Astrocyte (in vitro differentiated cells and primary cell): ENCODE results near the gene IRF4. TPM values are rescaled to one million over a fixed set of nuclear protein-coding genes. Genes with fewer than 3 reads are reported as not detected.

Experiments used
- DNase-seq: peaks from one replicate; pipeline ENCODE4 v3.0.0-alpha.2; 2010; ENCODE audit warnings: low read depth
- FAIRE-seq: peaks from 2 replicates; lab custom pipeline; 2011; peaks lifted over from hg19 to GRCh38; lab: Jason Lieb, UNC
- H2AFZ ChIP-seq: 2 replicates; pipeline ENCODE4 v1.6.0; 2012; ENCODE audit warnings: low read depth, low read length, inconsistent platforms
- H3K27ac ChIP-seq: 2 replicates; pipeline ENCODE4 v1.5.1; 2011; ENCODE audit warnings: low read depth, low read length, inconsistent platforms
- H3K27me3 ChIP-seq: 2 replicates; pipeline ENCODE4 v1.6.0; 2011; ENCODE audit warnings: low read length, inconsistent platforms; ENCODE audit not compliant: insufficient read depth
- H3K36me3 ChIP-seq: 2 replicates; pipeline ENCODE4 v1.5.1; 2011; ENCODE audit warnings: low read length, inconsistent platforms; ENCODE audit not compliant: insufficient read depth
- H3K4me1 ChIP-seq: 2 replicates; pipeline ENCODE4 v1.5.1; 2011; ENCODE audit warnings: low read length, inconsistent platforms; ENCODE audit not compliant: insufficient read depth
- H3K4me2 ChIP-seq: 2 replicates; pipeline ENCODE4 v1.6.0; 2012; ENCODE audit warnings: low read length, inconsistent platforms
- H3K4me3 ChIP-seq: 2 replicates; pipeline ENCODE4 v1.5.1; 2011; ENCODE audit warnings: low read depth, mild to moderate bottlenecking, low read length, inconsistent platforms; ENCODE audit not compliant: insufficient read depth
- H3K79me2 ChIP-seq: 2 replicates; pipeline ENCODE4 v1.6.0; 2012; ENCODE audit warnings: mild to moderate bottlenecking, low read length, inconsistent platforms; ENCODE audit not compliant: insufficient read depth
- H3K9ac ChIP-seq: 2 replicates; pipeline ENCODE4 v1.6.0; 2012; ENCODE audit warnings: mild to moderate bottlenecking, low read length, inconsistent platforms
- H3K9me3 ChIP-seq: 2 replicates; pipeline ENCODE4 v1.5.1; 2012; ENCODE audit warnings: low read depth, mild to moderate bottlenecking, low read length, inconsistent platforms; ENCODE audit not compliant: insufficient read depth
- H4K20me1 ChIP-seq: 2 replicates; pipeline ENCODE4 v1.6.0; 2012; ENCODE audit warnings: low read length, inconsistent platforms; ENCODE audit not compliant: insufficient read depth
- H3K27ac Mint-ChIP-seq: one replicate; pipeline ENCODE4 v1.8.0; 2021; ENCODE audit warnings: mild to moderate bottlenecking, mixed read lengths; ENCODE audit not compliant: unreplicated experiment
- H3K27me3 Mint-ChIP-seq: one replicate; pipeline ENCODE4 v1.8.0; 2021; ENCODE audit warnings: low read depth, mixed read lengths; ENCODE audit not compliant: unreplicated experiment
- H3K36me3 Mint-ChIP-seq: one replicate; pipeline ENCODE4 v1.8.0; 2021; ENCODE audit warnings: low read depth, mixed read lengths; ENCODE audit not compliant: unreplicated experiment
- H3K4me1 Mint-ChIP-seq: one replicate; pipeline ENCODE4 v1.8.0; 2021; ENCODE audit warnings: low read depth, mixed read lengths; ENCODE audit not compliant: unreplicated experiment
- H3K4me3 Mint-ChIP-seq: one replicate; pipeline ENCODE4 v1.8.0; 2021; ENCODE audit warnings: mild to moderate bottlenecking, moderate library complexity, mixed read lengths; ENCODE audit not compliant: unreplicated experiment
- H3K9me3 Mint-ChIP-seq: one replicate; pipeline ENCODE4 v1.8.0; 2021; ENCODE audit warnings: mild to moderate bottlenecking, mixed read lengths; ENCODE audit not compliant: unreplicated experiment
- CTCF ChIP-seq: IDR thresholded peaks from 2 replicates; pipeline ENCODE4 v1.5.1; 2011; ENCODE audit warnings: low read depth, mild to moderate bottlenecking, inconsistent platforms, low read length, moderate library complexity; ENCODE audit not compliant: insufficient read depth
- EZH2 ChIP-seq: IDR thresholded peaks from 2 replicates; pipeline ENCODE4 v1.6.1; 2012; ENCODE audit warnings: mild to moderate bottlenecking, low read length, inconsistent platforms; ENCODE audit not compliant: insufficient read depth
- total RNA-seq: library from RNA; stranded (reverse); gene quantifications from 2 replicates; pipeline ENCODE4 v1.2.1, GENCODE V29; 2021

Gene IRF4
- total RNA-seq, 1 donor from 2014 or later, result 0.30 TPM

GRCh38 chr6:452301-453067 is 60.9 kb downstream of the IRF4 start:
- Histone ChIP-seq H2AFZ (no peak overlapping the region), H3K36me3 (no peaks in the 10 kb centered on the region), H3K4me2 (no peak overlapping the region), H3K9me3 (peaks cover 2% of the 10 kb centered on the region), H3K4me1 (no peaks in the 10 kb centered on the region), H3K27me3 (peaks cover 7% of the 10 kb centered on the region), H3K9ac (no peak overlapping the region), H4K20me1 (no peaks in the 10 kb centered on the region), H3K4me3 (no peak overlapping the region), H3K79me2 (no peaks in the 10 kb centered on the region), H3K27ac (no peak overlapping the region)
- no peak for DNase-seq
- no peak for FAIRE-seq
- Mint-ChIP-seq H3K9me3 (peaks cover 13% of the 10 kb centered on the region), H3K27me3 (peaks cover 18% of the 10 kb centered on the region), H3K4me1 (no peaks in the 10 kb centered on the region), H3K27ac (no peak overlapping the region), H3K4me3 (no peak overlapping the region), H3K36me3 (no peaks in the 10 kb centered on the region)
- no peak for TF ChIP-seq CTCF
- no peak for TF ChIP-seq EZH2

DNA sequence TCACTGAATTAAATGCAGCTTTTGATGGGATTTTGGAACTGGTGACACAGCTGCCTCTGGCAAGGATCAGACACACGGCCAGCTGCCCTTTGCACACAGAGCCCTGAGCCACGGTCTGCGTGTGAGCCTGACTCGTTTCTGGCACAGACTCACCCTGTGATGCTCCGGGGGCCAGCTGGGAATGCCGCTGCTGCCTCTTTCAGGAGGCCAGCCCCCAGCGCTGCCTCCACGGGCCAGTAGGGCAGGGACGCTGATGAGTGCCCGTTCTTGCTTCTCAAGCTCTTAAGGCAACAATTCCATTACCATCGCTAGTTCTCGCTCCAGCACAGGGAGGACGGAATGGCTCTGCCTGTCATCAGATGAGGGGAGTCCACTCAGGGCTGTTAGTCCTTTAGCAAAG is 61.6 kb downstream of the IRF4 start:
- no peaks in the 10 kb centered on the region for H3K4me1 Mint-ChIP-seq
- Histone ChIP-seq H3K4me3 (no peak overlapping the region), H4K20me1 (no peaks in the 10 kb centered on the region), H3K9ac (no peak overlapping the region), H3K4me2 (no peak overlapping the region), H3K27ac (no peak overlapping the region), H3K36me3 (no peaks in the 10 kb centered on the region), H3K27me3 (peaks cover 7% of the 10 kb centered on the region), H2AFZ (no peak overlapping the region), H3K79me2 (no peaks in the 10 kb centered on the region), H3K9me3 (peaks cover 2% of the 10 kb centered on the region), H3K4me1 (no peaks in the 10 kb centered on the region)
- no peak for TF ChIP-seq EZH2
- no peak for TF ChIP-seq CTCF
- H3K4me3 Mint-ChIP-seq, result no peak overlapping the region
- H3K27me3 Mint-ChIP-seq, result peaks cover 16% of the 10 kb centered on the region
- DNase-seq (no peak), FAIRE-seq (no peak)
- peaks cover 15% of the 10 kb centered on the region for H3K9me3 Mint-ChIP-seq
- H3K36me3 Mint-ChIP-seq, result no peaks in the 10 kb centered on the region
- H3K27ac Mint-ChIP-seq, result no peak overlapping the region
